SU-DHL-6 (cell line): ENCODE results near the gene RPS28.
"Not testable (repeated sequence)": the region's sequence is repeated elsewhere in the genome, so short reads cannot be mapped to it uniquely, and the experiment has no call there.

ENCODE experiments used
- H2AFZ ChIP-seq: fragments of 200-600 bp; sonication (generic); 2 replicates; pipeline ENCODE4 v1.6.1; 2014; ENCODE audit warnings: low read depth, mild to moderate bottlenecking, moderate library complexity, mixed read lengths, antibody characterized with exemption, low read length; ENCODE audit not compliant: severe bottlenecking
- H3F3A ChIP-seq: fragments of 200-600 bp; shearing (Covaris generic); 2 replicates; pipeline ENCODE4 v1.6.0; 2016; ENCODE audit warnings: antibody characterized with exemption, mild to moderate bottlenecking; ENCODE audit not compliant: insufficient read depth
- H3K27ac ChIP-seq: fragments of 200-600 bp; sonication (generic); 2 replicates; pipeline ENCODE4 v1.5.1; 2016; ENCODE audit warnings: low read depth, mild to moderate bottlenecking, low read length, moderate library complexity, mixed read lengths
- H3K27me3 ChIP-seq: fragments of 200-600 bp; sonication (generic), shearing (Covaris generic); 2 replicates; pipeline ENCODE4 v1.6.0; 2014; ENCODE audit warnings: mild to moderate bottlenecking, low read length
- H3K36me3 ChIP-seq: fragments of 200-600 bp; sonication (generic); 2 replicates; pipeline ENCODE4 v1.6.1; 2014; ENCODE audit warnings: mild to moderate bottlenecking, low read length, mixed read lengths
- H3K4me2 ChIP-seq: fragments of 300-600, 200-600 bp; shearing (Covaris generic), sonication (generic); 2 replicates; pipeline ENCODE4 v1.6.0; 2014; ENCODE audit warnings: low read length, low read depth, mild to moderate bottlenecking; ENCODE audit not compliant: poor library complexity, severe bottlenecking
- H3K4me3 ChIP-seq: fragments of 200-600 bp; sonication (generic); 2 replicates; pipeline ENCODE4 v1.5.1; 2014; ENCODE audit warnings: antibody characterized with exemption, low read length, mild to moderate bottlenecking, mixed read lengths; ENCODE audit not compliant: insufficient read depth, poor library complexity, severe bottlenecking
- H3K79me2 ChIP-seq: fragments of 200-600 bp; sonication (generic); 2 replicates; pipeline ENCODE4 v1.6.1; 2014; ENCODE audit warnings: mild to moderate bottlenecking, low read length, moderate library complexity; ENCODE audit not compliant: insufficient read depth
- H3K9ac ChIP-seq: fragments of 200-600 bp; sonication (generic); 2 replicates; pipeline ENCODE4 v1.7.0; 2014; ENCODE audit warnings: mild to moderate bottlenecking, low read length
- H3K9me2 ChIP-seq: fragments of 200-600 bp; sonication (generic); replicated peaks from 2 replicates; pipeline ENCODE4 v1.6.1; 2014; ENCODE audit warnings: low read length; ENCODE audit not compliant: insufficient read depth
- H3K9me3 ChIP-seq: fragments of 200-600 bp; sonication (generic); 2 replicates; pipeline ENCODE4 v1.6.1; 2014; ENCODE audit warnings: low read length, mixed read lengths; ENCODE audit not compliant: insufficient read depth
- H4K20me1 ChIP-seq: fragments of 200-600 bp; sonication (generic); 2 replicates; pipeline ENCODE4 v1.6.1; 2014; ENCODE audit warnings: low read depth, mild to moderate bottlenecking, antibody characterized with exemption, low read length, moderate library complexity, mixed read lengths
- CTCF ChIP-seq: fragments of 200-600 bp; sonication (generic); IDR thresholded peaks from one replicate; pipeline ENCODE4 v1.5.1; 2017; ENCODE audit warnings: antibody characterized with exemption, mild to moderate bottlenecking, low read length, moderate library complexity; ENCODE audit not compliant: insufficient read depth, poor library complexity, severe bottlenecking
- EZH2phosphoT487 ChIP-seq: fragments of 200-600 bp; sonication (generic), shearing (Covaris generic); conservative IDR thresholded peaks from 2 replicates; pipeline ENCODE4 v1.6.1; 2018; ENCODE audit warnings: mild to moderate bottlenecking, antibody characterized with exemption, low read length, moderate library complexity, mixed read lengths

Gene RPS28

GRCh38 chr19:8321067-8321985, at the start of gene RPS28, which contains the start of gene NDUFA7:
Gene RPS28, plus strand, starts transcription at chr19:8321496. Its CDS starts 35 bp downstream, at chr19:8321531.
Gene NDUFA7, minus strand, starts transcription at chr19:8321375. Its CDS starts 17 bp downstream, at chr19:8321358.
- Histone ChIP-seq H2AFZ (peak within 1 kb of the TSS; percentile 33), H3K9me3 (no peaks in the 10 kb centered on the region), H3K36me3 (peaks cover 14% of the 10 kb centered on the region; the same call in 1 of the 2 replicates), H3K27me3 (no peaks in the 10 kb centered on the region), H3K4me2 (peak within 1 kb of the TSS; percentile 89), H3K9me2 (no peaks in the 10 kb centered on the region), H3K79me2 (peaks cover 34% of the 10 kb centered on the region), H4K20me1 (peaks cover 9% of the 10 kb centered on the region; the same call in 1 of the 2 replicates), H3K4me3 (peak within 1 kb of the TSS; percentile 95), H3K9ac (peak within 1 kb of the TSS; percentile 92), H3K27ac (peak within 1 kb of the TSS; percentile 52), H3F3A (peaks cover 21% of the 10 kb centered on the region)
- TF ChIP-seq CTCF (no peak), EZH2phosphoT487 (no peak)

GRCh38 chr19:8276508-8276907, 44.8 kb upstream of the RPS28 start:
- not testable (repeated sequence) for H3K79me2 ChIP-seq, H3K27ac ChIP-seq, H2AFZ ChIP-seq, H3K27me3 ChIP-seq, H3K9me3 ChIP-seq, H3F3A ChIP-seq, H4K20me1 ChIP-seq, H3K4me3 ChIP-seq, H3K9ac ChIP-seq, H3K9me2 ChIP-seq, H3K4me2 ChIP-seq, H3K36me3 ChIP-seq

- not testable (repeated sequence) for H2AFZ ChIP-seq, H3K27me3 ChIP-seq, H3K36me3 ChIP-seq, H3K4me2 ChIP-seq, H3K4me3 ChIP-seq, H4K20me1 ChIP-seq, H3K9me3 ChIP-seq, H3K9ac ChIP-seq, H3F3A ChIP-seq, H3K9me2 ChIP-seq, H3K79me2 ChIP-seq, H3K27ac ChIP-seq
Observed at GRCh38 chr19:8291337-8291736, 30.0 kb upstream of the RPS28 start.

GRCh38 chr19:8302357-8302691, 19.0 kb upstream of the RPS28 start:
- Histone ChIP-seq H3K27me3 (no peaks in the 10 kb centered on the region), H3K9me3 (no peaks in the 10 kb centered on the region), H3F3A (no peaks in the 10 kb centered on the region), H4K20me1 (no peaks in the 10 kb centered on the region), H2AFZ (no peak overlapping the region), H3K27ac (no peak overlapping the region), H3K4me2 (no peak overlapping the region), H3K79me2 (peaks cover 21% of the 10 kb centered on the region), H3K36me3 (no peaks in the 10 kb centered on the region), H3K9me2 (no peaks in the 10 kb centered on the region), H3K9ac (no peak overlapping the region), H3K4me3 (no peak overlapping the region)
- TF ChIP-seq CTCF (no peak), EZH2phosphoT487 (no peak)
